HEK293 (cell line): ENCODE results near the gene HECTD2.

Experiments
- CTCF ChIA-PET: fragments of 350-600 bp; formaldehyde crosslinking; extraction: SDS; loops from one replicate; lab custom pipeline; 2021; ENCODE audit warnings: antibody characterized with exemption; lab: Yijun Ruan, JAX
- POLR2A ChIA-PET: fragments of 300-600 bp; formaldehyde crosslinking; extraction: SDS; loops from one replicate; lab custom pipeline; 2020; ENCODE audit warnings: antibody characterized with exemption, inconsistent platforms; lab: Yijun Ruan, JAX
- H3K27ac ChIP-seq: fragments of 200-500 bp; sonication (Bioruptor generic); 2 replicates; pipeline ENCODE4 v1.5.1; 2014; ENCODE audit warnings: low read depth, low read length, control low read depth, inconsistent platforms; ENCODE audit errors: extremely low read depth
- H3K36me3 ChIP-seq, 2 experiments: fragments of 200-500 bp in 1 of 2; sonication (Bioruptor generic) in 1 of 2; 1 replicate in 1 of 2; 2 replicates in 1 of 2; pipeline ENCODE4 v1.5.1; 2014 to 2017; ENCODE audit warnings: inconsistent platforms in 2 of 2, low read length in 2 of 2; ENCODE audit not compliant: control insufficient read depth in 2 of 2, insufficient read depth in 1 of 2
- H3K4me1 ChIP-seq: fragments of 200-500 bp; sonication (Bioruptor generic); 2 replicates; pipeline ENCODE4 v1.5.1; 2014; ENCODE audit warnings: mild to moderate bottlenecking, low read length, inconsistent platforms; ENCODE audit not compliant: control insufficient read depth, insufficient read depth
- H3K4me3 ChIP-seq: 2 replicates; pipeline ENCODE4 v1.5.1; 2011; ENCODE audit warnings: low read depth, mild to moderate bottlenecking, control low read depth, low read length, moderate library complexity
- H3K9me3 ChIP-seq: fragments of 200-500 bp; sonication (Bioruptor generic); 2 replicates; pipeline ENCODE4 v1.5.1; 2014; ENCODE audit warnings: low read depth, low read length, inconsistent platforms; ENCODE audit not compliant: control insufficient read depth, insufficient read depth
- ELK4 ChIP-seq: IDR thresholded peaks from 2 replicates; pipeline ENCODE4 v1.6.1; 2011; ENCODE audit warnings: mild to moderate bottlenecking, low read depth, low read length, borderline replicate concordance
- GFI1B ChIP-seq: fragments of 450-650 bp; formaldehyde crosslinking; IDR thresholded peaks from 2 replicates; pipeline ENCODE4 v1.5.1; 2016; ENCODE audit warnings: missing biosample characterization, missing genetic modification characterization
- PRDM1 ChIP-seq: fragments of 450-650 bp; formaldehyde crosslinking; IDR thresholded peaks from 2 replicates; pipeline ENCODE4; 2016; ENCODE audit warnings: missing biosample characterization, missing genetic modification characterization
- SP7 ChIP-seq: fragments of 450-650 bp; formaldehyde crosslinking; IDR thresholded peaks from 2 replicates; pipeline ENCODE4 v1.5.1; 2016; ENCODE audit warnings: missing biosample characterization, missing genetic modification characterization
- ZBTB6 ChIP-seq: fragments of 450-650 bp; formaldehyde crosslinking; IDR thresholded peaks from 2 replicates; pipeline ENCODE4 v1.5.1; 2017; ENCODE audit warnings: missing biosample characterization, missing genetic modification characterization
- ZBTB7A ChIP-seq: fragments of 450-650 bp; formaldehyde crosslinking; IDR thresholded peaks from 2 replicates; pipeline ENCODE4 v1.5.1; 2016; ENCODE audit warnings: low read depth, missing biosample characterization, missing genetic modification characterization
- ZEB2 ChIP-seq: fragments of 450-650 bp; formaldehyde crosslinking; IDR thresholded peaks from 2 replicates; pipeline ENCODE4 v1.5.1; 2016; ENCODE audit warnings: missing biosample characterization, missing genetic modification characterization
- ZNF362 ChIP-seq: fragments of 450-650 bp; formaldehyde crosslinking; IDR thresholded peaks from 2 replicates; pipeline ENCODE4 v1.5.1; 2016; ENCODE audit warnings: missing biosample characterization, missing genetic modification characterization
- ZNF366 ChIP-seq: fragments of 450-650 bp; formaldehyde crosslinking; conservative IDR thresholded peaks from 2 replicates; pipeline ENCODE4 v1.5.1; 2016; ENCODE audit warnings: missing biosample characterization, missing genetic modification characterization
- ZNF404 ChIP-seq: fragments of 450-650 bp; formaldehyde crosslinking; IDR thresholded peaks from 2 replicates; pipeline ENCODE4 v1.5.1; 2017; ENCODE audit warnings: missing biosample characterization, missing genetic modification characterization
- ZNF426 ChIP-seq: fragments of 450-650 bp; formaldehyde crosslinking; IDR thresholded peaks from 2 replicates; pipeline ENCODE4 v1.5.1; 2017; ENCODE audit warnings: missing biosample characterization, missing genetic modification characterization, mild to moderate bottlenecking, inconsistent platforms, moderate library complexity
- ZNF48 ChIP-seq: fragments of 450-650 bp; formaldehyde crosslinking; IDR thresholded peaks from 2 replicates; pipeline ENCODE4 v1.5.1; 2016; ENCODE audit warnings: missing biosample characterization, missing genetic modification characterization
- ZNF621 ChIP-seq: fragments of 450-650 bp; formaldehyde crosslinking; IDR thresholded peaks from 2 replicates; pipeline ENCODE4 v1.5.1; 2017; ENCODE audit warnings: missing biosample characterization, missing genetic modification characterization
- ZNF624 ChIP-seq: fragments of 450-650 bp; formaldehyde crosslinking; IDR thresholded peaks from 2 replicates; pipeline ENCODE4 v1.5.1; 2017; ENCODE audit warnings: missing biosample characterization, missing genetic modification characterization
- ZNF660 ChIP-seq: fragments of 450-650 bp; IDR thresholded peaks from 2 replicates; pipeline ENCODE4 v1.5.1; 2018; ENCODE audit warnings: missing biosample characterization, mild to moderate bottlenecking, missing genetic modification characterization
- TF ChIP-seq, protein P1 (sequence below): fragments of 450-650 bp; formaldehyde crosslinking; IDR thresholded peaks from 2 replicates; pipeline ENCODE4 v1.5.1; 2016; ENCODE audit warnings: missing biosample characterization, missing genetic modification characterization

The HECTD2 gene

DNA sequence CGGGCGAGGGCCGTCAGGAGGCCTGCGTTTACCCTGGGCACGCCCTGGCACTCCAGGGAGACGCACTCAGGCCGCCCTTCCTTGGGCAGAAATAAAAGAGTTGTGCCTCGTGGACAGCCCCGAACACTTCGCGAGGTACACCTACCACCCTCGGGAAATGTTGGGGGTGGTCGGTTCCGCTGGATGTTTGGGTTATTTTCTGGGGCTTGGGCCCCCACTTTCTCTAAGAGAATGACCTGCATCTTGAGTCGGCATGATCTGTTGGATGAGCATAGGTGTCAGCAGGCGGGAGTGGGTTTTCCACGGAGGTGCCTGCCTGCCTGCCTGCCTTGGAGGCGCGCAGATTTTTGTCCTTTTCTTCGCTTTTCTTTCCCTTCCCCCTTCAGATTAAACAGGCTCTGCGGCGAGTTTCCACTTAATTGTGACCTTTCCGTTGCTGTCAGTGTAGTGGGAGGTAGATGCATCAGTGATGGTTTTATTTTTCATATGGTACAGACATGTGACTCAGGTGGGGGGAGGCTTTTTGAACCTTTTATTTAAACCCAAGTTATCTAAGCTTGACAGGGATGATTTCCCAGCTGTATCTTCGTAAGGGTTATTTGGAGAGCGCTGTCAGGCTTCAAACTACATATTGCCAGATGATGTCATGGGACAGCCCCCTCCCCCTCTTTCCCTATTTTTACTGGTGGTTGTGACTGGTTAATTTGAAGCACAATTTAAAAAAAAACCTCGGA is 661 bp downstream of the HECTD2 start (continued):
- TF ChIP-seq ZNF366 (tag by site-specific recombination) (peak; percentile 33; the same call in 1 of the 2 replicates), ZNF404 (tag by site-specific recombination) (no peak), ZNF621 (tag by site-specific recombination) (no peak), ZNF624 (tag by site-specific recombination) (no peak), SP7 (peak; percentile 53; the same call in 1 of the 2 replicates), ZNF426 (tag by site-specific recombination) (no peak), PRDM1 (tag by site-specific recombination) (no peak), ZBTB7A (no peak), GFI1B (tag by site-specific recombination) (no peak), ZNF660 (tag by site-specific recombination) (peak; percentile 77; the same call in 1 of the 2 replicates), ZNF362 (tag by site-specific recombination) (0 out of 2 replicates have a peak, but pooled peaks have one; percentile 25), ZBTB6 (no peak)

- H3K36me3 ChIP-seq = no peaks in the 10 kb centered on the region
- ChIA-PET POLR2A (interaction anchor here (0.6 kb wide), 1 partner anchor 482 kb away, joined by 3 read pairs; no protein-coding TSS in a partner anchor), CTCF (interaction anchor here (0.7 to 1.5 kb wide), 6 partner anchors 21 to 661 kb away, joined by 3 to 8 read pairs (median 4); no protein-coding TSS in a partner anchor)
- TF ChIP-seq ZNF48 (tag by site-specific recombination) (no peak), ELK4 (no peak), ZEB2 (tag by site-specific recombination) (no peak)
- TF ChIP-seq, protein P1, sequence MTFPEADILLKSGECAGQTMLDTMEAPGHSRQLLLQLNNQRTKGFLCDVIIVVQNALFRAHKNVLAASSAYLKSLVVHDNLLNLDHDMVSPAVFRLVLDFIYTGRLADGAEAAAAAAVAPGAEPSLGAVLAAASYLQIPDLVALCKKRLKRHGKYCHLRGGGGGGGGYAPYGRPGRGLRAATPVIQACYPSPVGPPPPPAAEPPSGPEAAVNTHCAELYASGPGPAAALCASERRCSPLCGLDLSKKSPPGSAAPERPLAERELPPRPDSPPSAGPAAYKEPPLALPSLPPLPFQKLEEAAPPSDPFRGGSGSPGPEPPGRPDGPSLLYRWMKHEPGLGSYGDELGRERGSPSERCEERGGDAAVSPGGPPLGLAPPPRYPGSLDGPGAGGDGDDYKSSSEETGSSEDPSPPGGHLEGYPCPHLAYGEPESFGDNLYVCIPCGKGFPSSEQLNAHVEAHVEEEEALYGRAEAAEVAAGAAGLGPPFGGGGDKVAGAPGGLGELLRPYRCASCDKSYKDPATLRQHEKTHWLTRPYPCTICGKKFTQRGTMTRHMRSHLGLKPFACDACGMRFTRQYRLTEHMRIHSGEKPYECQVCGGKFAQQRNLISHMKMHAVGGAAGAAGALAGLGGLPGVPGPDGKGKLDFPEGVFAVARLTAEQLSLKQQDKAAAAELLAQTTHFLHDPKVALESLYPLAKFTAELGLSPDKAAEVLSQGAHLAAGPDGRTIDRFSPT (tag by site-specific recombination) = no peak
- H3K27ac ChIP-seq = no peak overlapping the region
- H3K4me1 ChIP-seq = peaks cover 27% of the 10 kb centered on the region
- no peaks in the 10 kb centered on the region for H3K9me3 ChIP-seq
- no peak overlapping the region; the same call in 1 of the 2 replicates for H3K4me3 ChIP-seq
Observed at GRCh38 chr10:91411621-91412020, 1.5 kb downstream of the HECTD2 start.
